ENCODE data around the gene SAMSN1.
"Not testable (repeated sequence)": the region's sequence is repeated elsewhere in the genome, so short reads cannot be mapped to it uniquely, and the experiment has no call there.

SAMSN1 gene

DNA sequence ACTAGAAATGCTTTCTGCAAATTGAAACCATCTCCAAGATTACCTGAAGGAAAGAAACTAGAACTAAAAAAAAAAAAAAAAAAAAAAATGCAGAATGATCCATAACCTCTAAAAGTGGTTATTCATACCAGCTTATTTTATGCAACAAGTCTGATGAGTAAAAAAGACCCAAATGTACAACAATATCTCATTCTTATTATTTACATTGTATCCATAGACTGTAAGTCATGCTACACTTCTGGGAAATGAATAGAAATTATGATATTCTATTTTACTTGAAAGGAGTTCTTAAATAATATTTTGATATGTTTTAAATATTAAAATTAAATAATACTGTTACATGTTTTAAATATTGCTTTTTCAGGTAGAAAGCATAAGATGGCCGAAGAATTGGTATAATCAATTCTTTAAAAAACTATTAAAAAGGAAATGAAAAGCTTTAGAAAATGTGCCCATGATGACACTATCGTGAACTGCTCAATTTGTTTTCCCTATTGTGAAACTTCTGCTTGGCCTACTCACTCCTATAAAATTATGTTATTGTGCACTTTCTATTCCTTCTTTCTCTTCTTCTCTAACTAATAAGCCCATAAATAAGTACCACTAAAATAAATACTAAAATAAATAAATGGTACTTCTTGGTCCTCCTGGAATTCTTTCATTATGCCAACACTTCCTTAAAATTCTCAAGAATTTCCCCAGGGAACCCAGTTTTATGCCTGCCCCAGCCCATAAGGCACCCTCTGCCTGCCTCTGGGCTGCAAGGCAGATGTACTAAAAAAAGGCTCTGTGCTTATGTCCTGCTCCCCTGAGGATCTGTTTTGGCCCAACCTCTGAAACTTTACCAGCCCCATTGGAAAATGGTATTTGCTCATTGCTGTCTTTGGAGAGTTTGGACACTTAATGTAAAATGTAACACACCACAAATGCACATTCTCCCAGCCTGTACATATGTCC, 18.1 kb downstream of the SAMSN1 start:
- DNase-seq = no peak

DNA sequence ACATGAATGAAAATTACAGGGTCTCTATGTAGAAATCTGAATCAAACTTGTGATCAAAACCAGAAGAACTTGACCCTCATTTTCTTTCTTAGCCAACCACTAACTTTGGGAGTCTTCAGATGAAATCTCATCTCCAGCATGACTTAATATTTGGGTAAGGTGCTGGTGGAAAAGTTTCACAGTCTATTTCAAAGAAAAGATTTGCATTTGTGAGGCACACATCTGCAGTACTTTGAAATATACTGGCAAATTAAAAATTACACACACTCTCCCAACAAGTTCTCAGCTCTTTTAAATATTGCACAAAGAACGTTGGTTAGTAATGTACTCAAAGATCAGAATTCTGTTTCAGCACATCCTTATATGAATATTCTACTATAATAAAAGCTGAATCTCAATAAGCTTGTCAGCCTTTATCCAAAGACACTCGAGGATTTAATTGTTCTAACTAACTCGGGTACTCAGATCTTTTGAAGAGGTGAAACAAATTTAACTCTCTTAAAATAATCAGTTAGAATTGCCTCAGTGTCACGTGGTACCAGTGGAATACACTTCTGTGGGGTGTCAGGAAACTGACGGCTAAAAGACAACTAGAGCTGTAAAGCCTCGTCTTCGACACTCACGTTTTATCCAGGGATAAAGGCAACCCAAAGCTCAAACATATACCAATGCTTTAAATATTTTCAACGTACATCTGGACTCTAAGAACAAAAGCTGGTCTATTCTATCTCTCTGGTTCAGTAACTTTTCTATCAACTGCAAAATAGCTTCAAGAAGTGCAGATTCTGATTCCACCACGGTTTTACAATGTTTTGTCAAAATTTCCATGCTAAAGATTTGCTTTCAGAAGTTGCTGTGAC, 19.0 kb downstream of the SAMSN1 start:
- DNase-seq = no peak

GRCh38 chr21:14526199-14526598, 19.9 kb downstream of the SAMSN1 start:
- no peak for DNase-seq

DNA sequence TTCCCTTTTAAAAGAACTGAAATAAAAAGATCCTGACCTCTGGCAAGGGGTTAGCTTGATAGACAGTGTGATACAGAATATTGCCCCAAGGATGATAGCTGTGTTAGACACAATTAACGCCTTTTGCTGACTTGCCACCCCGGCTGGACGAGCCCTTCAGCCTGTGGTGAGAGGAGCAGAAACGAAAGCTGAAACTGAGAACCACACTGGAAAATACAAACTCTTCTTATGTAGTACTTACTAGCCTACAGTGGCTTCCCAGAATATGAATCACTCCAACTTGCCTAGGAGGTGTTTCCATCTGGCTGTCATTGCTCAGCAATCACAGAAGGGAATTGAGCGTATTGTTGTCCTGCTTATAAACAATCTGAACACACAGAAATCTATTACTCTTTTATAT, 22.9 kb downstream of the SAMSN1 start:
- DNase-seq = no peak

- no peak for DNase-seq
These were observed 23.4 kb downstream of the SAMSN1 start for GRCh38 chr21:14522736-14523135.

DNA sequence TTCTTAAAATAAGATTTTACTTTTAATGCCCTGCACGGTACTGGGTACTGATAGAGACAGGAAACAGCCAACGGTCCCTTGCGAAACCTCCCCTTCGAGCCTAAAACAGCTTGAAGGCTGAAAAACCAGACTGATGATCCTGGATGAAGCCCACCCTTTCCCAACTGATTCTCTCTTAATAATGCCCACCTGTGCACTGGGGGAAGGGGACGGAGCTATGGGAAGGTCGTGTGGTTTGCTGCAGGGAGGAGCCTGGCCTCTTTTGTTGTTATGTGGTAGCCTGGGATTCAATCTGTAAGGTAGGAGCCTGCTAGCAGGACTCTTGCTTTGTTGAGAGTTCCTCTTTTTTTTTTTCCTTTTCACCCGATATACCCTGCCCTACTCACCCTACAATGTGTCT, 25.6 kb downstream of the SAMSN1 start:
- DNase-seq = no peak

GRCh38 chr21:14519000-14519399, 27.1 kb downstream of the SAMSN1 start:
- DNase-seq = no peak

DNA sequence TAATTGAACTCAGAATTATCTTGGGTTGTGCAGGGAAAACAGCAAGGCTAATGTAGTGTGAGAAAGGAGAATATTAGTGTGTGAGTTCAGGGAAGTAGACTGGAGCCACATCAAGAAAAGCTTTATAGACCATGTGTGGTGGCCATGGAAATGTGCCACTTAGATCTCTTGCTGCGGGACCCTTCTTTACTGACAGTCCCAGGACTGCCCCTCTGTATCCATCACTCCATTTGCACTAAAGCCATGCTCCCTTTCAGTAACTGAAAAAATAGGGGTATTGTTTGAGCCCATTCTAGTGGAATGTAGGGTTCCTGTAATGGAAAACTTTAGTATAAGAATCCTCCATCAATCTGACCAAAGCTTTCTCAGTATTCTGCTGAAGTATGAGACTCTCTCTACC, 32.3 kb downstream of the SAMSN1 start:
- no peak for DNase-seq

- DNase-seq = not testable (repeated sequence)
These were observed 39.2 kb downstream of the SAMSN1 start for GRCh38 chr21:14506859-14507457.

DNA sequence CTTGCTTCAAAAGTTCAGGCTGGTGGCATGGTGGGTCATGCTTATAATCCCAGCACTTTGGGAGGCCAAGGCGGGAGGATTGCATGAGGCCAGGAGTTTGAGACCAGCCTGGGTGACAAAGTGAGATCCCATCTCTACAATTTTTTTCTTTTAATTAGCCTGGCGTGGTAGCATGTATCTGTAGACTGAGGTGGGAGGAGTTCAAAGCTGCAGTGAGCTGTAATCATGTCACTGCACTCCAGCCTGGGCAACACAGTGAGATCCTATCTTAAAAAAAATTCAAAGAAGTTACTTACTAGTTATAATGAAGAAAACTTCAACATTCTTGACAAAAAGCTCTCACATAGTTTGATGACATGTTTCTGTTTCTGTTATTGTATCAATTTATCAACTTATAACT, 45.2 kb downstream of the SAMSN1 start:
- no peak for DNase-seq

- DNase-seq = no peak
These were observed 46.8 kb downstream of the SAMSN1 start for GRCh38 chr21:14499316-14499715.

DNA sequence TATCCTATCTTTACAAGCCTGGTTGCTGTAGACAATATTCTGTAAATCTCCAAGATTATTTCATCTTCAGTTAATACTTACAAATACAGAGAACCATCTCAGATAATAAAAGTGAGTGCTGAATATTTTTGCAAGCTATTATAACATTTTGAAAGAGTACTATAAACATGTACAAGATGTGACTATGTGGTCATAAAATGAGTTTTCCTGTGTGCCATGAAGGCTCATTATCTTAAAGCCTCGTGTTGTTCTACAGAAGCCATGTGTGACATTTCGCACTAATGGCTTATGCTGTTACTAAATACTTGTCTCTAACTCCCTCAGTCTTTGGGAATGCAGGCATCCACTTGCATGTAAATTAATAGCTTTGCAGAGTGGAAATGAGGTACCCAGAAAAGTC, 48.3 kb downstream of the SAMSN1 start:
- DNase-seq = no peak

DNA sequence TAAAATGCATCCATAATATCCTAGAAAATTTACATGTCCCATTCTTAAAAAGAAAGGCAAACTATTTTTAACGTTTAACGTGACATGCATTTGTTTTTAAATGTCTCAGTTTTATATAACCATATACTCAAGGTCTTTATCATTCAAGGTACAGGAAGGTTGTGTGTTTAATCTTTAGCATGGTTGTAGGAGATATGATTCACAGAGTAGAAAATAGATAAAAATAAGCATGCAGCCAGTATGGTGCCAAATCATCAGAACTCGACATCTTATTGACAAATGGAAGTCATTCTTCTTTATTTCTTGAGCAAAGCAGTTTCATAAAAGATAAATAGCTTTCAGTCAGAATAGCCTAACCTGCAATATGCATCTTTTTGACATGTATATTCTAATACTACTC, 51.0 kb downstream of the SAMSN1 start:
- no peak for DNase-seq

GRCh38 chr21:14494181-14494580, 51.9 kb downstream of the SAMSN1 start:
- DNase-seq = not testable (repeated sequence)

GRCh38 chr21:14493731-14494130, 52.4 kb downstream of the SAMSN1 start:
- DNase-seq = no peak

GRCh38 chr21:14492931-14493330, 53.2 kb downstream of the SAMSN1 start:
- no peak for DNase-seq

GRCh38 chr21:14491269-14491681, 54.8 kb downstream of the SAMSN1 start:
- DNase-seq = no peak

GRCh38 chr21:14488672-14489204, 57.4 kb downstream of the SAMSN1 start:
- DNase-seq = no peak

GRCh38 chr21:14487490-14488432, 58.4 kb downstream of the SAMSN1 start:
- no peak for DNase-seq

DNA sequence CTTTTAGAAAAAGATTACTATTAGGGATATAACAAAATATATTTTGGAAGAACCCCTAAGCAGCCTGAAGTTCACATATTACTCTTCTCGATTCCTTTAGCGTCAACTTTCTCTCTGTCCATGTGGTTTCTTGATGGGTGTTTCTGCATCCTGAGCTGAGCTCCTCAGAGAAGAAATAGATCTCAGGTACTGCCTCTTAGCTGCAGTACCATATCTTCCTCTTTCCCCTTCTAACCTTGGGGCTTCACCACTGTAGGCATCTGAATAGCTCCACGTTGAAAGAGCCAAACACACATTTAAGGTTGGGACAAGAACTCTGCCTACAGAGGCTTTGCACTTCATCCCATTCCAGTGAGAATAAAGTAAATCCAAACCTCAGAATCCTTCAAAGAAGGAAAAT, 59.2 kb downstream of the SAMSN1 start:
- no peak for DNase-seq

- DNase-seq = no peak
These were observed 61.7 kb downstream of the SAMSN1 start for GRCh38 chr21:14484188-14485009.

Measured in NCI-H510A (cell line).